Measurements from ENCODE around the gene KHK.
"Not testable (repeated sequence)": the region's sequence is repeated elsewhere in the genome, so short reads cannot be mapped to it uniquely, and the experiment has no call there.

The KHK gene

DNA sequence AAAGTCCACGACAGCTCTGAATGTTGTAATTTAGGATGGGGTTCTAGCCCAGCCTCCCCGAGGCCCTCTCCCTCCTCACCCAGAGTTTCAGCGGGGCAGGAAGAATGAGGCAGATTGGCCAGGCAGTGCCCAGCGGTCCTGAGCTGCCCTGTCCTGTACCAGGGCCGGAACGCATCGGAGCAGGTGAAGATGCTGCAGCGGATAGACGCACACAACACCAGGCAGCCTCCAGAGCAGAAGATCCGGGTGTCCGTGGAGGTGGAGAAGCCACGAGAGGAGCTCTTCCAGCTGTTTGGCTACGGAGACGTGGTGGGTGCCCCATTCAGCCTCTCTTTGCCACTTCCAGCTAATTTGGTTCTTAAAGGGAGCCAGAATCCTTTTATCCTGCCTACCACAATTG lies 10.8 kb downstream of the KHK start:
- no peak for DNase-seq

DNA sequence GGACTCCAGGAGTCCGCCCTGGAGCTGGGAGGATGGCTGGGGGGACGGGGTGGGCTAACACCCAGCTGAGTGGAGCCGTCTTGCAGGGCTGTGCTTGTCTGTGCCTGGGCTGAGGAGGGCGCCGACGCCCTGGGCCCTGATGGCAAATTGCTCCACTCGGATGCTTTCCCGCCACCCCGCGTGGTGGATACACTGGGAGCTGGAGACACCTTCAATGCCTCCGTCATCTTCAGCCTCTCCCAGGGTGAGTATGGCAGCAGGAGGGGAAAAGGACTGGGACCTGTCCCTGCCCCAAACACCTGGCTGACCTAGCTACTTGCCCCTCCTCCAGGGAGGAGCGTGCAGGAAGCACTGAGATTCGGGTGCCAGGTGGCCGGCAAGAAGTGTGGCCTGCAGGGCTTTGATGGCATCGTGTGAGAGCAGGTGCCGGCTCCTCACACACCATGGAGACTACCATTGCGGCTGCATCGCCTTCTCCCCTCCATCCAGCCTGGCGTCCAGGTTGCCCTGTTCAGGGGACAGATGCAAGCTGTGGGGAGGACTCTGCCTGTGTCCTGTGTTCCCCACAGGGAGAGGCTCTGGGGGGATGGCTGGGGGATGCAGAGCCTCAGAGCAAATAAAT lies 12.9 kb downstream of the KHK start:
- DNase-seq = no peak

DNA sequence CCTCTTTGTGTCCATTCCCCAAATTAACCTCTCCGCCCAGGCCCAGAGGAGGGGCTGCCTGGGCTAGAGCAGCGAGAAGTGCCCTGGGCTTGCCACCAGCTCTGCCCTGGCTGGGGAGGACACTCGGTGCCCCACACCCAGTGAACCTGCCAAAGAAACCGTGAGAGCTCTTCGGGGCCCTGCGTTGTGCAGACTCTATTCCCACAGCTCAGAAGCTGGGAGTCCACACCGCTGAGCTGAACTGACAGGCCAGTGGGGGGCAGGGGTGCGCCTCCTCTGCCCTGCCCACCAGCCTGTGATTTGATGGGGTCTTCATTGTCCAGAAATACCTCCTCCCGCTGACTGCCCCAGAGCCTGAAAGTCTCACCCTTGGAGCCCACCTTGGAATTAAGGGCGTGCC lies 13.5 kb downstream of the KHK start:
- no peak for DNase-seq

DNA sequence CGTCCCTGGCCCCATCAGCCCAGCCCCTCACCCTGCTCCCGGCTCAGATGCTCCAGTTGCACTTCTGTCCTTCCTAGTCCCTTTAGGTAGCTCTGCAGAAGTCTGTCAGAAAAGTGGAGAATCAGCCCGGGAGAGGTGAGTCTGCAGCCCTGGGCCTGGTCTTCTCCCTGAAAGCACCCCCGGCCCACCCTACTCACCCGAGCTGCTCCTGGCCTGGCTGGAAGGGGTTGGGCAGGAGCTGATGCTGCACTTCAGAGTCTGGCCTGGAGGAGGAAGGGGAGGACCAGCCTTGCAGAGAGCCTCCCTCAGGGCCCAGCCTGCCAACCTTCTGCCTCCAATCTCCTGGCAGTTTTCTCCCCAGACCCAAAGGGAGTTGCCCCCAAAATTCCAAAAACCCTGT lies 15.8 kb downstream of the KHK start:
- DNase-seq = no peak

DNA sequence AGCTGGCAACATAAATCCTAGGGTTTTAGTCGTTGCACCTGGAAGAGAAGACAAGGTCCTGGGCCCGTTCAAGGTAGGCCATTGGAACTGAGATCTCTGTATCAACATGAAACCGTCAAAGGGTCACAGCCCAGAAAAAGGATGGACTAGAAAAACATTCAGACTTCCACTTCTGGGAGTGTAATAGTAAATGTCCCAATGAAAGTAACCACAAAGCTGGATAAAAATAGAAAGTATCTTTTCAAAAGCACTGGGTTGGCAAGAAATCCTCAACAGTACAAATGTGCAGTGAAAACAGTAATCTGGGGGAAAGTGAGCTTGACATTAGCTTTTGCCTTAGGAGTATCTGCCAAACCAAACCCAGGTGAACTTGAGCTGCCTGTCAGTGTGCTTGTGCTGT lies 19.4 kb downstream of the KHK start:
- DNase-seq = no peak

DNA sequence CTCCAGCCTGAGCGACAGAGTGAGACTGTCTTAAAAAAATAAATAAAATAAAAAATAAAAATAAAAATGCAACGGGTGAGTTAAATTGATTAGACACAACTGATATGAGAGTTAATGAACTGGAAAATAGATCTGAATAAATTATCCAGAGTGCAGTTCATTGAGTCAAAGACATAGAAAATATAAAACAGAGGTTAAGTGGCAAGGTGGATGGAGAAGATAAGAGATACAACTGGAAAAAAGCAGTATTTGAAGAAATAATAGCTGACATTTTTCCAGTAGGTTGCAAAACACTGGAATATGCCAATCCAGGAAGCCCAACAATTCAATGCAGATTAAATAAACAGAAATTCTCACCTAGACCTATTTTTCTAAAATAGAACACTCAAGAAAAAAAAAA lies 21.6 kb downstream of the KHK start:
- no peak for DNase-seq

DNA sequence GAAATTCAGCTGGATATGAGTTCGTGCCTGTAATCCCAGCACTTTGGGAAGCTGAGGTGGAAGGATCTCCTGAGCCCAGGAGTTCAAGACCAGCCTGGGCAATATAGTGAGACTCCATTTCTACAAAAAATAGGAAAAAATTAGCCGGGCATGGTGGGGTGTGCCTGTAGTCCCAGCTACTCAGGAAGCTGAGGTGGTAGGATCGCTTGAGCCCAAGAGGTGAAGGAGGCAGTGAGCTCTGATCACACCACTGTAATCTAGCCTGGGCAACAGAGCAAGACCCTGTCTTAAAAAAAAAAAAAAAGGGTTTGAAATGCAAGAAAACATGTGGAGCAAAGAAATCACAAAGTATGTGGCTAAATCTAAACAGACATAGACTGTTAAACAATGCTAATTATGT lies 22.5 kb downstream of the KHK start:
- no peak for DNase-seq

DNA sequence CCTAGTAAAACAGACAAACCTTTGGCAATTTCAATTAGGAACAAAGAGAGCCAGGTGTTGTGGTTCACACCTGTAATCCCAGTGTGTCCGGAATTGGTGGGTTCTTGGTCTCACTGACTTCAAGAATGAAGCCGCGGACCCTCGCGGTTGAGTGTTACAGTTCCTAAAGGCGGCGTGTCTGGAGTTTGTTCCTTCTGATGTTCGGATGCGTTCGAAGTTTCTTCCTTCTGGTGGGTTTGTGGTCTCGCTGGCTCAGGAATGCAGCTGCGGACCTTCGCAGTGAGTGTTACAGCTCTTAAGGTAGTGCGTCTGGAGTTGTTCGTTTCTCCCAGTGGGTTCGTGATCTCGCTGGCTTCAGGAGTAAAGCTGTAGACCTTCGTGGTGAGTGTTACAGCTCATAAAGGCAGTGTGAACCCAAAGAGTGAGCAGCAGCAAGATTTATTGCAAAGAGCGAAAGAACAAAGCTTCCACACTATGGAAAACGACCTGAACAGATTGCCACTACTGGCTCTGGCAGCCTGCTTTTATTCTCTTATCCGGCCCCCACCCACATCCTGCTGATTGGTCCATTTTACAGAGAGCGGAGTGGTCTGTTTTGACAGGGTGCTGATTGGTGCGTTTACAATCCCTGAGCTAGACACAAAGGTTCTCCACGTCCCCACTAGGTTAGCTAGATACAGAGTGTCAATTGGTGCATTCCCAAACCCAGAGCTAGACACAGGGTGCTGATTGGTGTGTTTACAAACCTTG lies 24.2 kb downstream of the KHK start:
- DNase-seq = not testable (repeated sequence)

DNA sequence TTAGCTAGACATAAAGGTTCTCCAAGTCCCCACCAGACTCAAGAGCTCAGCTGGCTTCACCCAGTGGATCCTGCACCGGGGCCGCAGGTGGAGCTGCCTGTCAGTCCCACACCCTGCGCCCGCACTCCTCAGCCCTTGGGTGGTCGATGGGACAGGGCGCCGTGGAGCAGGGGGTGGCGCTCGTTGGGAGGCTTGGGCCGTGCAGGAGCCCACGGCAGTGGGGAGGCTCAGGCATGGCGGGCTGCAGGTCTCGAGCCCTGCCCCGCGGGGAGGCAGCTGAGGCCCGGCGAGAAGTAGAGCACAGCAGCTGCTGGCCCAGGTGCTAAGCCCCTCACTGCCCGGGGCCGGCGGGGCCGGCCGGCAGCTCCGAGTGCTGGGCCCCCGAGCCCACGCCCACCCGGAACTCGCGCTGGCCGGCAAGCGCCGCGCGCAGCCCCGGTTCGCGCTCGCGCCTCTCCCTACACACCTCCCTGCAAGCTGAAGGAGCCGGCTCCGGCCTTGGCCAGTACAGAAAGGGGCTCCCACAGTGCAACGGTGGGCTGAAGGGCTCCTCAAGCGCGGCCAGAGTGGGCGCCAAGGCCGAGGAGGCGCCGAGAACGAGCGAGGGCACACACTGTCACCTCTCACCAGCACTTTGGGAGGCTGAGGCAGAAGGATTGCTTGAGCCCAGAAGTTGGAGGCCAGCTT lies 25.0 kb downstream of the KHK start:
- not testable (repeated sequence) for DNase-seq

DNA sequence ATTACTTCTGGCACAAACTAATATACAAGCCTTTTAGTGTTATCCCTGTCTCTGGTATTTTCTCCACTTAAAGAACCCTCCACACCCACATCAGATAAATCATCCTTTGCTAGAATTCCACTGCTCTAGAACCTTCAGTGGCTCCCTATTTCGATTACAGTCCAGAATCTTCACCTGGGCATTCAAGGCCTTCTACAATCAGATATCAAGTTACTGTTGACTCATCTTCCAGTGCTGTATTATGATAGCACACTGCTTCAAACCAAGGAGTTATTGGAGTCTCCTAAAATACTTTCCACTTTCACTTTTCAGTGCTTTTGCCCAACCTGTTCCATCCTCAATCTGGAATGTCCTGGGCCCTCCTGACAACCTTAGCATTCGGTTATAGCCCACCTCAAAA lies 28.9 kb downstream of the KHK start:
- DNase-seq = no peak

DNA sequence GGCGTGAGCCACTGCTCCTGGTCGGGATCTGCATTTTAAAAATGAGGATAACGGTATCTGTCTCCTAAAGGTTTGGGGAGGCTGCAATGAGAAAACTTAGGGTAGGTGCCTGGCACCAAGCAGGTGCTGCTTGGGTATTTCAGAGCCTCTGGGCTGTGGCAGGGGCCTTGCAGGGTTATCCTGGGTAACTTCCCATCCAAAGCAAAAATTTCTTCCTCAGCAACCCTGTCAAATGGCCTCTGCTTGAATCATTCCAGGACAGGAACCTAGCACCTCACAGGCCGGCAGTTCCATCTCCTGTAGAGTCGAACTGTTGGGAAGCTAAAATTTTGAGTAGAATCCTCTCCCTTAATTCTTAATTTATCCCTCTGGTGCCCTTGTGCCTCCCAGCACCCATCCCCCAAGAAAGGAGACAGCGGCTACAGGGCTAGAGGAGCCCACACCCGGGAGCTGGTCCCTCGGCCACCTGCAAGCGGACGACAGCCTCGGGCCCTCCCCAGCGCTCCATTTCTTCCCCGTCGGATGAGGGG lies 31.5 kb downstream of the KHK start:
- DNase-seq = no peak

DNA sequence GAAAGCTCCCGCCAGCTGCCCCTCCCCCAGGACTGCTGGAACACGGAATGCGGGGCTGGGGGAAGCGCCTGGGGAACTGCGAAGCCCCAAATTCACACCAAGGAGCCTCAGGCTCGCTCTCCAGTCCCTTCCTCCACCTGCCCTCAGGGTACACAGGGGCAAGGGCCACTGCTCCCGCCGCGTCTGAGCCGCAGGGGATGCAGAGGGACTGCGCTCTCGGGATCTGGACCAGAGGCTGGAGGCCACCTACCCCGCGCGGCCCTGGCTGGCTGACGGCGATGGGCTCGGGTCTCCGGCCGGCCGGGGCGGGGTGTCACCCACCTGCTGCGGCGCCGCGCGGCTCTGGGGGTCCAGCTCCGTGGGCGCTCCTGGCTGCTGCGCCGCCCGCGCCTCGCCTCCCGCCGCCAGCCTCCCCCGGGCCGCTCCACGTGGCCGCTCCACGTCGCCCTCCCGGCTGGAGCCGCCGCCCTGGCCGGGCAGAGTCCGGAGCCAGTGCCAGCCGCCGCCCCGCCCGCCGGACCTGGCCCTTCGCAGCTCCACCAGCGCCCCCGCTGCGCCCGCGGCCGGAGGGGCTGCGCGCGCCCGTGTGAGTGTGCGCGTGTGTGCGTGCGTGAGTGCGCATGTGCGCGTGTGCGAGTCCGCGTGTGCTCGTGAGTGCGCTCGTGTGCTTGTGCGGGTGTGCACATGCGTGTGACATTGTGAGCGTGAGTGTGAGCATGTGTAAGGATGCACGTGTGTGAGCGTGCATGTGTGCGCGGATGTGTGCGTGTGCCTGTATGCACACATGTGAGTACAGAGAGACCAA lies 32.2 kb downstream of the KHK start, which contains the start of gene CGREF1:
Gene CGREF1 (minus strand): TSS at position 604 of the 805 bp plus-strand sequence. CDS start 14,762 bp downstream, outside the sequence.
- DNase-seq = no peak

DNA sequence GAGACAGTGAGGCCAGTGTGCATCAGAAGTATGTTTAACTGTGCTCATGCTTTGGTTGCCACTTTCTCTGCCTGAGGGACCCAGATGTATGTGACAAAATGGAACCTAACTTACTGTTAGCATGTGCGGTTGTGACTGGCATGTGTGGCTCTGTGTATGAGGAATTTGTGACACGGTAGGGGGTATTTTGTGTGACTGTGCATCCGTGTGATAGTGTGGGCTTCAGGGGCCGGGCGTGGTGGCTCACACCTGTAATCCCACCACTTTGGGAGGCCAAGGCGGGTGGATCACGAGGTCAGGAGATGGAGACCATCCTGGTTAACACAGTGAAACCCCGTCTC lies 32.7 kb downstream of the KHK start:
- DNase-seq = not testable (repeated sequence)

DNA sequence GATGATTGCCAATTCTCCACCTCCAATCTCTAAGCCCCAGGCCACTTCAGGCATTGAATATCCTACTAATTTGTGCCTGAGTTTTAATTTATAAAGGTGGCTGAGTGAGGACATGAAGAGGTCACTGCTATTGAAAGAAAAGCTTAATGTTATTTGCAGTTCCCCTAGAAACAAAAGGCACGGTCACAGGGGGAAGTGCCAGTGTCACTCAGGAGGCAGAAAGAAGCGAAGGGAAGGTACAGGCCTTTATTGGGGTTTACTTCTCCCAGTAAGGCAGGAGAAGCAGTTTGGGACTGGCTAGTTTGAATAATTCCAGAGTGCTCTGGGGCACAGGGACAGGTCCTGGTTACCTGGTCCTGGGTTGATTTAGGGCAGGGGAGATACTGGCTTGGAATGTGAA lies 35.3 kb downstream of the KHK start:
- DNase-seq = no peak

DNA sequence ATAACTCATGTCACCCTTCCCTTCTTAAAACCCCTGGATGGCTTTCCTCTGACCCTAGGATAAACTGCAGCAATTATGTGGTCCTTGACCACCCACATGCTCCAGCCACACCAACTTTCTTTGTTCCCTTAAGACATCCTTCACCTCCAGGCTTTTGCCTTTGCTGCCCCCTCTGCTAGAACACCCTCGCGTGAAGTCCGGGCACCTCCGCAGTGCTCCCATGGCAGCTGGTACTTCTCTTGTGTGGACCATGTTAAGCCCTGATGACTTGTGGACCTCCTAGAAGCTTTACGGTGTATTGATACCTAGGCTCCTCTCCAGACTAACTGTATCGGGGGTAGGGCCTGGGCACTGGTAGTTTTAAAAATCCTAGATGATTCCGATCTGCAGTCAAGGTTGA lies 36.2 kb downstream of the KHK start:
- no peak for DNase-seq

DNA sequence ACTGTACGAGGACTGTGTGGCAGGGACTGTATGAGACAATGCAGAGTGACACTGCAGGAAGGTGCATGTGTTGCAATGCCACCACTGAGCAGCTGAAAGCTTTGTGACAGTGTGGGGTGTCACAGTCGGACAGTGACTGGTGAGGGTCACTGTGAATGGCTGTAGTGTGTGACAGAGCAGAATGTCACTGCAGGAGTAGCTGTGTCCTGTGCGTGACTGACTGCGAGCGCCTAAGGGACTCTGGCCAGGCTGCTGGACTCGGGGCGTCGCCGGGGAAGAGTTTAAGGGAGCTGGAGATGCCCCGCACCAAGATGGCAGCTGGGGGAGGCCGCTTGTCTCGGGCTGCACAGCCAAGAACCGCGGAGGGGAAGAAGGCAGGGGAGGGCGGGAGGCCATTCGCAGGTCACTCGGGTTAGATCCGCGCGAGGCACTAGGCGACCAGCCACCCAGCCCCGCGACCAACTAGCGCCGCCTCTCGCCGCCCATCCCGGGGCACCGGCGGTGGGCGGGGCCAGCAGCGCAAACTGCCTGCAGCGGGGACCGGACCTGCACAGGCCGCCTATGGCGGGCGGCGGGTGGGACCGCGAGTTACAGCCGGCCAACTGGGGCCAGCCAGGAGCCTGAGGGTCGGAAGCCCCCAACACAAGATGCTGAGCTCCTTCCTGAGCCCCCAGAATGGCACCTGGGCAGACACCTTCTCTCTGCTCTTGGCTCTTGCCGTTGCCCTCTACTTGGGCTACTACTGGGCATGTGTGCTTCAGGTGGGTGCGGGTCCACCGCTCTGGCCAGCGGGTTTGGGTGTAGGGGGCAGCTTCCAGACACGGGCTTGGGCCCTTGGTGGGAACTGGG lies 37.0 kb downstream of the KHK start, which contains the start of gene ABHD1:
Gene ABHD1 (plus strand): TSS at position 514 of the 849 bp plus-strand sequence. CDS start 134 bp downstream, at position 648.
- DNase-seq = no peak

DNA sequence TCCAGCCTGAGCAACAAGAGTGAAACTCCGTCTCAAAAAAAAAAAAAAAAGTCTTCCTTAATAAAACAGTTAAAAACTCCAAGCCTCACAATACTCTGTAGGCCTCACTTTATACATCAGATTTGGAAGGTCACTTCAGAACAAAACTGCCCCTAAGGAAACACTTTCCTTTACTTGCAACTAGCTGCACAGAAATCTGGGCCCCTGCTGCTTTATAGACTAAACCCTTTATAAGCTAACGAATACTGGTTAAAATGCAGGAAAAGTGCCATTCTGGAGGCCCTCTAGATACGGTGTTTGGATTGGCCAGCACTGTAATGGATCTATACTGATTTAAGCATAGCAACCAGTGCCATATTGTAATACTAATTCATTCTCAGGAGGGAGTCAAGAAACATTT lies 38.5 kb downstream of the KHK start:
- no peak for DNase-seq

DNA sequence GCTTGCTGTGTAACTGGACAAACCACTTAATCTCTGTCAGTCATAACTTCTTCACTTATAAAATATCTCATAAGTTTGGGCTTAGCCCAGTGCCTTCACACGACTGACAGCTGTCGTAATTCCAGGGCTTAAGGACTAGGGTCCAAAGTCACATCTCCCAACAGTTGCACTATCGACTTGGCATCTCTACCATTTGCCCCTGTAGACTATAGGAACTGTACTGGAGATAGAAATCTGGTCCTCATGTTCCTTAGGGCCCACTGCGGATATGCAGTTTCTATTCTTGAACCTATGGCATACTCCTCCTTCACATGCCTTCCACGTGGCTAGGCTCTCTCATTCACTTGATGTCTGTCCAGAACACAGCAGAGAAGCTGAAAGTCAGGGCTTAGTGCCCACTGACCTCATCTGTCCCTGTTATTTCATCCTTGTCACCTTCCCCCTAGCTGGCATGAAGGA lies 39.7 kb downstream of the KHK start:
- no peak for DNase-seq

DNA sequence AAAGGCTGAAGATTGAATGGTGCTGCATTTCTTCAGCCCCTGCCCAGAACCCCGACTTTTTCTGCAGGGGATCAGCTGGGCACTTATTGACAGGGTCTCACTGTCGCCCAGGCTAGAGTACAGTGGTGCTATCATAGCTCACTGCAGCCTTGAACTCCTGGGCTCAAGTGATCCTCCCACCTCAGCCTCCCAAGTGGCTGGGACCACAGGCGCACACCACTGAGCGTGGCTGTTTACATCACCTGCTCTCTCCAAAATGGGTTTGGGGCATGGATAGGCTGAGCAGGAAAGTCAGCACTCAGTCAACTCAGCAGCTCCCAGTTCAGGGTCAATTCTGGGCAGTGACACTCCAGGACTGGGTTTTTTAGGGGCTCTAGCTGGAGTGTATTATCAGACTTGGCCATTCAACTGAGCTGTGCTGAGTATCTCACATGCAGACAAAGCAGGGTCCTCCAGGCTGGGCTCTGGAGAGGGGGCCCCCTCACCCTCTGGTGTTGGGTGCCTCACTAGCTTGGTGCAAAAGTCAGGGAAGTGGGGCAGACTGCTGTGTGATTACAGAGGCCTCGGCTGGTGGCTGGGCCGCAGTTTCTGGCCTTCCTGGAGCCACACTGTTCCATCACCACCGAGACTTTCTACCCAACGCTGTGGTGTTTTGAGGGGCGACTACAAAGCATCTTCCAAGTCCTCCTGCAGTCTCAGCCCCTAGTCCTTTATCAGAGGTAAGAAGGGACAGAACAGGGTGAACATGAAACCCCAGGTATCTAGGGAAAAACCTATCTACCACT lies 41.5 kb downstream of the KHK start:
- no peak for DNase-seq

DNA sequence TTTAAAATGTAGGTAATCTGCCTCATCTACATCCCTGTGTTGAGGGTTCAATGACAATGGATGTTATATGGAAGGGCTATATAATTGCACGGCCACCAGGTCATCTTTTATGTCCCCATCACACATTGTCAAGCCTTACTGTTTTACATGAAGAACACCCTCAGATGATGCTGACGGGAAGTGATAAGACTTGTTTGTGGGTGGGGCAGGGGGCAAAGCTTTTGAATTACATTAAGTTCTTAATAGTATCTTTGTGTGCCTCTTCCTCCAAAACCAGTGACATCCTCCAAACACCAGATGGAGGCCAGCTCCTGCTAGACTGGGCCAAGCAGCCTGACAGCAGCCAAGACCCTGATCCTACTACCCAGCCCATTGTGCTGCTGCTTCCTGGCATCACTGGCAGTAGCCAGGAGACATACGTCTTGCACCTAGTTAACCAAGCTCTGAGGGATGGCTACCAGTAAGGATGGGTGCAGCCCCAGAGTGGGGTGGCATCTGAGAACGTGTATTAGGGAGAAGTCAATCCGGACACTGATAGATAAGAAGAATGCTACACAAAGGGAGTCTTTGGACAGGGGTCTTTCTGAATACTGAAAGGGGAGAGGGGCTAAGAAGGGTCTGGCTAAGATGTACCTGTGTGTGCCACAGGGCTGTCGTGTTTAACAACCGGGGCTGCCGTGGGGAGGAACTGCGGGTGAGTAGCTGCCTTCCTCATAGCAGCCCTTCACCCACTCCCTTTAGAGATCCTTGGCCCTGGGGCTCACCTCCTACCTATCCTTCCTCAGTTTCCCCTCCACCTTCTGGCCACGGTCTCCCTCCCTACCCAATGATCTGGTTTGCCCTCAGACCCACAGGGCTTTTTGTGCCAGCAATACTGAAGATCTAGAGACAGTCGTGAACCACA lies 42.3 kb downstream of the KHK start:
- DNase-seq = no peak

All from GOT3 (cell line).